HG03139 (cell line): ENCODE data around the gene TENT5C.

Experiments used
- ATAC-seq: cut with Tn5 transposase; IDR thresholded peaks from one replicate; pipeline ENCODE4 v1.9.1; 2021; ENCODE audit not compliant: unreplicated experiment

TENT5C gene

GRCh38 chr1:117590273-117590925 is 15.4 kb upstream of the TENT5C start:
- ATAC-seq = no peak

DNA sequence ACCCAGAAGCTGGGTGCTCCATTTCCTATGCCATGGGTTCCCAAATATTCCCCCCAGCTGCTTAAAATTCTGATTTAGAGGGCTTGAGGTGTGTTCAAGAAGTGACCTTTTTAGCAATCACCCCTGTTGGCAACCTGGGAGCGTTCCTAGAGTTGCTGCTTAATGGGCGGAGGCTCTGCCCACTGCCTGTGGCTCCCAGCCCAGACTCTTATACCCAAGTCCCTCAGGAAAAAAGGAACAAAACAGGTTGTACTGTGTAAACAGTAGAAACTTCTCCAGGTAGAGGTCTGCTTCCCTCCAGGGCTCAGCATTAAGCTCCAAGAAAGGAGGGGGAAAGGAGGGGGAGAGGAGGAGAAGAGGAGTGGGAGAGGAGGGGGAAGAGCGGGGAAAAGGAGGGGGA is 14.6 kb upstream of the TENT5C start:
- no peak for ATAC-seq

- ATAC-seq = no peak
Observed at GRCh38 chr1:117592155-117592554, 13.7 kb upstream of the TENT5C start.

GRCh38 chr1:117594261-117594990 is 11.4 kb upstream of the TENT5C start:
- no peak for ATAC-seq

DNA sequence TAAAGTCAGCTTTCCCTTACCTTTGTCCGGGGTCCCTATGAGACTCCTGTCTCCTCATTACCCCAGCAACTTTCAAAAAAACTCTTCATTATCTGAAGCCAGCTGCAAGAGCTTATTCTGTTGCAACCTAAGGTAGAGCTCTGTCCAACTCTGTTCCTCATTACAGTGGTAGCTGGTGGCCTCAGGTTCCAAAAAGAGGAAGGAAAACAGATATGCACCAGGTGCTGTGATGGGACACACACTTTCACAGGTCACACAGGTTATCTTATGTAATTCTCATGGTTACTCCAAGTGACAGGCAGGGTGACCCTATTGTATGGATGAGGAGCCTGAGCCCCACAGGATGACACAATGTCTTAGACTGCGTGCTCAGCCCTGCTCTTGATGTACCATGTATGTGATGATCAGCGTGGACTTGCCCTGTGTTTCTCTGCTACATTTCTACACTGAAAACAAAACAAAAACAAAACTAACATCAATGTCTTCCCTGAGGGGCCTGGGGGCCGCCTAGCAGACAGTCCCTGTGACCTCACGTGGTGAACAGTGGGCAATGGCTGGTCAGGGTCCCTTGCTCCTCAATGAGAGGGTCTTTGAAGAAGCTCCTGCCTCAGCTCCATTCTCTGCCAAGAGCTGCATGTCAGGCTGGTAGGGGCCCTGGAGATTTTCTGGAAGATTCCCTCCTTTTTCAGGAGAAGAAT is 9.7 kb upstream of the TENT5C start:
- ATAC-seq = no peak

DNA sequence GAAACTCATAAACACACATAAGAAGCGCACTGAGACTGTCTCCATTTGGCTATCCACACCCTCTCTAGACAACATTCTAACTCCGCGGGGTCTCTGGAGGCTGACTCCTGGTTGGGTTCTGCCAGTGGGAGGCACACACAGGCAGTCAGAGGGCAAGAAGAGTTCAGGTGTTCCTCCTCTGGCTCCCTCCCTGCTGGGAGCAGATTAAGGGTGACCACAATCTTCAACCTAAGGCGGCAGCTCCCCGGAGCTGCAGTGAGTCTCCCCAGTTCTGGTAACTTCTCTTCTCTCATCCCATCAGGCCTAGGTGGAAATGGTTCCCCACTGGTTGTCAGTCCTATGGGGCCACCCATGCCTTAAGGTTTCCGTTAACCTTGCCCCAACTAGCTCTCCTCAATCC is 7.4 kb upstream of the TENT5C start:
- no peak for ATAC-seq

DNA sequence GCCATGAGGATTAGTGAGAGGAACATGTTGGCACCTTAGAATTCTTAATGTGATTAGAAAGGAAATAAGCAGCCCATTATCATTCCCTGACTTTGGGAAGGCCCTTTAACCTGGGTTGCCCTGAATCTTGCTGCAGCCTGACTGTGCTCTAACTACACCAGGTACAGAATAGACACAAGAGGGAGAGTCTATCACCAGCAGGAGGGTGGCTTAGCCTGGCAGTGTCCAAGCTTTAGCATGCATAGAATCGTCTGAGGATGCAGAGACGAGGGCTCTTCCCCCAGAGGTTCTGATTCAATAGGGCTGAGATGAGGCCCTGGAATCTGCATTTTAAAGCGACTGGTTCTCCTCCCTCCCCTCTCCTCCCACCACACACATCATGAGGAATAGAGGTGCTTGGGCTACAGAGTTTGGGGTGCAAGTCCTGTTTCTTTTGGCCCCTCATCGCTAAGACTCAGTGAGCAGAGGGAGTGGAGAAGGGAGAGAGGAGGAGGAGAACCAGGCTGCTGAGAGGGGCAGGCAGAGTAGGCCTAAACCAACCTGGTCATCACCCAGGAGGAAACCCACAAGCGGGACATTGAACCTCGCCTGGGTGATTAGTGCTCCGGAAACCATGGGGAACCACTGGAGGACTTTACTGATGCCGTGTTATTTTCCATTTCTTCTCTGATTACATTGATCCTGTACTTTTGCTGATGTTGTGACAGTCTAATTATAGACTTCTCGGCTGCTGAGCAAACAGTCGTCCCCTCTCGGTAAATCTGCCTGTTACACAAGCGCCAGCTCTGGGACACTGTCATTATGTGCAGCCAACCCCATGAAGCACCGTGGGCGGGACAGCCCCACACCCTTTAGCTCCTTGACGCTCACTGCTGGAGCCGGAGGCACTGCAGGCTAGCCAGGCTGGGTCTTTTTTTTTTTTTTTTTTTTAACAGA is 6.3 kb upstream of the TENT5C start:
- no peak for ATAC-seq

DNA sequence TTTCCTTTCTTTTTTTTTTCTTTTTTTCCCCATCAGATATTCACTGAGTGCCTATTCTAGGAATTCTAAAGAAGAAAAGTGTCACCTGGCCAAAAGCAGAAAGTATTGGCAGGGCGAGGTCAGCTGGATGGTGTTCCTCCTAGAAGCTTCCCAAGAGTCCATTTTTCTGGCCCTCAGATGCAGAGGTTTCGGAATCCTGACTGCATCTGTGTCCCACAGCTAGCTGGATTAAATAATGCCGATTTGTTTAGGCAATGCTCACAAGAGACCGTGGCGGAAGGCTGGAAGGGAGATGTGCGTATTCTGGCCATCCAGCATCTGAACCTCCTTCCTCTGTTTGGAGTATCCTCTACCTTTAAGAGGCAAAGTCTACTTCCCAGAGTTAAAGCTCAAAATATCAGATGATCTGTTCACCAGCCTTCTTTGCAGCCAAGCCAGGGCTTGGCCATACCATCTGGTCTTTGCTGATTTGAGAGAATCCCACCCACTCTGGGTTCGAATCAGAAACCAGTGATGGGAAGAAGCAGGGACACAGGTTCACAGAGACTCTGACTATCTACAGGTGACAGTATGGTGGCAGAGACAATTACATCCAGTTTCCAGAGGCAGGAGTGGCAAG is 5.4 kb upstream of the TENT5C start:
- no peak for ATAC-seq

- ATAC-seq = no peak
Observed at GRCh38 chr1:117600966-117601365, 4.9 kb upstream of the TENT5C start.

GRCh38 chr1:117602862-117603261 is 3.0 kb upstream of the TENT5C start:
- ATAC-seq = no peak

DNA sequence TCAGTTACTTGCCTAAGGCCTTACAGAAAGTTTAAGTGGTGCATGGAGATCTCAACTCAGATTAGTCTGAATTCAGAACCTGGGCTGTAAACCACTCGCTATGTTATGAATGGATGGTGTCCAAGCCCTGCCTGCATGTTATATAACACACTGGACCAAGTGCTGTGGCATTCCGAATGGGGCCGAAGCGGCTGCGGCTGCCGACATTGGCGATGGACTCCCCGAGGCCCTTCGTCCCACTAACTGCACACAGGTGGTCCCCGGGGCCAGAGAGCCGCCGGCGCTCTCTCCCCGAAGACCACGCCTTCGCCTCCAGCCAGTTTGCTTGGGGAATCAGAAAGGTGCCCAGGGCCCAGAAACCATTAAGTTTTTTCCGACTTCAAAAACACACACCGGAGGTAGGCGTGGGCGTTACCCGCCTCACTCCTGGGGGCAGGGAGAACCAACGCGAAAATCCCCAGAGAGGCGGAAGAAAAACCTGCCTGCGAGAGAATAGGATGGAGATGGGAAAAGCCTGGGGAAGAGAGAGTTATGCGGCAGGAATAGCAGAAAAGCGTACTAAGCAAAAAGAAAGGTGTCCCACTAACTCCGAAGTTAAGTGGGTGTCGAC is 579 bp upstream of the TENT5C start:
- peak; percentile 12 for ATAC-seq

GRCh38 chr1:117606649-117607430 is 992 bp downstream of the TENT5C start:
- peak; percentile 13 for ATAC-seq

GRCh38 chr1:117607471-117607870 is 1.6 kb downstream of the TENT5C start:
- ATAC-seq = no peak

- ATAC-seq = no peak
Observed at GRCh38 chr1:117608115-117608615, 2.3 kb downstream of the TENT5C start.

DNA sequence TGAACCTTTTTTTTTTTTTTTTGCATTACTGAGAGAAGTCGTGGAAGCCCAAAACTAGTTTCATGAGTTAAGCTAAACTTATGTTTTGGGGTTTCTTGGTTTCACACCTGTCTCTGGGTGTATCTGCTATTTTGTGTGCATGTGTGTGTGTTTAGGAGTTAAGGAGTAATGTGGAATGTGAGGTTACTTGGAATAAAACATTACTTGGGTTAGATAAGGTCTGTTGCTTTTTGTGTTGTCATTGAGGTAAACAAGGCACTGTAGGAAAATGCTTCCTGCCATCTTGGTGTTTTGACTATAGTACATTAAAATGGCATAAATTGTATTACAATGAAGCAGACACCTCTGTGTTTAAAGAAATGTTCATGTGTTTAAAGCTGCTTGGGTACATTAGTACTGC is 2.9 kb downstream of the TENT5C start:
- ATAC-seq = no peak

DNA sequence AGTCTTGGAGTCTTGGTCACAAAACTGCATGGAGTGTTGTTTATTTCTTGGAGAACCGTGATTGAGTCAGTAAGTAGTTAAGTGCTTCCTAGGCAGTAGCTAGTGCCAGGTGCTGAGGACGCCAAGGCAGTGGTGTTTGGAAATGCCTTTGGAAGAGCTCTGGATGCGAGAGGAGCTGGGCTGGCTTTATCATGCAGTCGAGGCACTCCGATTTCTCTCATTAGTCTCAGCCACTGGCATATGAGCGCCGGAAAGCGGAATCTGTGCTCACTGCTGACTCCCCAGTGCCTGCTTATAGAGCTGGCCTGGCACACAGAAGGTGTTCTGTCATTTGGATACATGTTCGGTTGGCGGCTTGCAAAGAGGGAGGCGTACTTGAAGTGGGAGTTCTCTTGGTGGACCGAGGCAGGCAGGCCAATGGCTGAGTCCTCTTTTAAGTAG is 3.6 kb downstream of the TENT5C start:
- ATAC-seq = no peak

DNA sequence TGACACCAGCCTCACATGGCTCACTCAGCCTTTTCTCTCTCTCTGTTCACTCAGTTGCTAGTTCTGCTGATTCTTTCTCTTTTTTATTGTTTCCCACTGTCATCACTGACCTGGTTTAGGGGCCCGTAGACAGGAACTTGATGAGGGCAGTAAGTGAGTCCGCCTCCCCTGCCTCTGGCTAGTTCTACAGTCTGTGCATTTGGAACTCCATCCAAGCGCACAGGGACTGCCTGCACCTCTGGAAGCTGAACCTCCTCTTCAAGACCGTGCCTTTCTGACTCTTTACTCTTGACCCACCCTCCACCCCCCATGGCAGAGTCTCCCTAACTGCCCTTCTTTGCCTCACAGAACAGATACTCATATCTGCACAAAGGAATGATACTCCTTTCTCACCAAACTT is 4.2 kb downstream of the TENT5C start:
- no peak for ATAC-seq

- ATAC-seq = no peak
Observed at GRCh38 chr1:117611121-117611601, 5.3 kb downstream of the TENT5C start.

DNA sequence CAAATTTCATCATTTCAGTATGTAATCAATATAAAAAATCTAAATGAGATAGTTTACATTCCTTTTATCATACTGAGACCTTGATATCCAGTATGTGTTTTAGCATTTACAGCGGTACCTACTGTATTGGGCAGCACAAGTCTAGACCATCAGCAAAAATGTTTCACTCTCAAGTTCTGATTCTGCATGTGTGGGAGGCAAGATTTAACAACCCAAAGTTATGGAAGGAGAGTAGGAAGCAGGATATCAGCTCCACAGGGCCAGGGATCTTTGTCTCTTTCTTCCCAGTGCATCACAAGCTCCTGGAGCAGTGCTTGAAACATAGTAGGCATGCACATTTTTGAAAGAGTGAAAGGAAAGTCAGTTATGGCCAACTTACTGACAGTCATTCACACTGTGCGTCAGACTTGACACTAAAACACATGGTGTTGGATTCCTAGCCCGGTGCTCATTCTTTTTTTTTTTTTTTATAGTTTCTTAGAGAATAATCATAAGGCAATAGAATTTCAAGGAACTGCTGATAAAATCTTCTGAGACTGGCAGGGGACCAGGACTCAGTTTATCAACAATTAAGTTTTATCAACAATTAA is 6.1 kb downstream of the TENT5C start:
- no peak for ATAC-seq
